ENCODE data around the gene DBH. TPM values are rescaled to one million over a fixed set of nuclear protein-coding genes. Genes with fewer than 3 reads are reported as not detected.

DBH gene
- total RNA-seq, 1 experiment from 2014 or later, result not detected

DNA sequence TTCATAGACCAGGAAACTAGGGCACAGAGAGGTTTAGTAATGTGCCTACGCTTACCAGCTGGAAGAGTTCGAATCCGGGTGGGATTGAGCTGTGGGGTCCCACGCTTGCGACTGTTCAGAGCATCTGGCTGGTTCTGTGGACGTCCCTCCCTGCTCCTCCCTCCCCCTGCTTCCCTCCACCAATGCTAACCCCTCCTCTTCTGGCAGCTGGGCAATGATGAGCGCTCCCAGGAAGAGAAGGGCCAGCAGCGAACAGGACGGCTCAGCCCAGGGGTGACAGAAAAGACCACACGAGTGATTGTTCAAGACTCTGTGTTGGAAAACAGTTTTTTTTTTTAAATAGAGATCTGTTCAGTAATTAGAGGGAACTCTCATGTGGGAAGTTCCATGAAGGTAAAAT, 33.9 kb upstream of the DBH start:
- BruUV-seq (replicated peaks), result no TSS peak
- ChIA-PET POLR2A (no interaction called here), CTCF (no interaction called here), RAD21 (ENCODE audit: low non-redundant PET in 1 of 2, low total read pairs in 2 of 2, uncharacterized antibody in 2 of 2, unreplicated experiment in 2 of 2) (no interaction called here)
- no peaks in the 10 kb centered on the region for H4K20me1 ChIP-seq (ENCODE audit: insufficient read depth)
- H3K9me2 ChIP-seq (ENCODE audit: insufficient read depth), result no peaks in the 10 kb centered on the region
- H2AFZ ChIP-seq (ENCODE audit: low read depth, low read length, poor library complexity, severe bottlenecking), result no peak overlapping the region
- H3K9ac ChIP-seq (ENCODE audit: low read length), result no peak overlapping the region
- ATAC-seq (no peak), DNase-seq (ENCODE audit: low read depth, low spot score) (no peak)
- H3K36me3 ChIP-seq (ENCODE audit: control insufficient read depth in 1 of 2, insufficient read depth in 2 of 2, low read length in 2 of 2), result no peaks in the 10 kb centered on the region
- H3K9me3 ChIP-seq (ENCODE audit: control insufficient read depth in 1 of 2, insufficient read depth in 1 of 2, low read depth in 1 of 2, low read length in 2 of 2), result peaks cover under 1 to 4% of the 10 kb centered on the region in 2 experiments; a peak in 2 of 4 replicates
- intact Hi-C loops (cut with micrococcal nuclease), result no loop called here
- H3K27ac ChIP-seq (ENCODE audit: low read depth, low read length), result no peak overlapping the region
- H3K27me3 ChIP-seq (ENCODE audit: insufficient read depth, low read length), result peaks cover 16% of the 10 kb centered on the region
- no peak overlapping the region for H3K4me2 ChIP-seq (ENCODE audit: low read length)
- no peak overlapping the region for H3K4me3 ChIP-seq (replicated peaks in 1 of 2; ENCODE audit: low read depth in 1 of 2, low read length in 2 of 2)
- H3K79me2 ChIP-seq (ENCODE audit: insufficient read depth, low read length), result no peaks in the 10 kb centered on the region
- H3K4me1 ChIP-seq (ENCODE audit: control insufficient read depth in 1 of 2, insufficient read depth in 2 of 2, low read length in 2 of 2), result no peaks in the 10 kb centered on the region
- no peak for TF ChIP-seq ZFX (IDR thresholded peaks at IDR 0.05)
- no peak for TF ChIP-seq ATF3 (IDR thresholded peaks at IDR 0.05)
- TF ChIP-seq CBX3 (IDR thresholded peaks at IDR 0.05; ENCODE audit: low read depth), result no peak
- TF ChIP-seq RAD21 (IDR thresholded peaks at IDR 0.05; ENCODE audit: low read depth), result no peak
- TF ChIP-seq SRF (IDR thresholded peaks at IDR 0.05; ENCODE audit: low read depth), result no peak
- no peak for TF ChIP-seq FOSL1 (IDR thresholded peaks at IDR 0.05; ENCODE audit: low read depth)
- TF ChIP-seq CTCF (IDR thresholded peaks at IDR 0.05 in 2 of 3, conservative IDR thresholded peaks at IDR 0.05 in 1 of 3; ENCODE audit: borderline replicate concordance in 1 of 3, insufficient read depth in 1 of 3, low read depth in 2 of 3, low read length in 2 of 3), result no peak
- no peak for TF ChIP-seq EZH2phosphoT487 (IDR thresholded peaks at IDR 0.05; ENCODE audit: borderline replicate concordance)
- TF ChIP-seq, protein P1, sequence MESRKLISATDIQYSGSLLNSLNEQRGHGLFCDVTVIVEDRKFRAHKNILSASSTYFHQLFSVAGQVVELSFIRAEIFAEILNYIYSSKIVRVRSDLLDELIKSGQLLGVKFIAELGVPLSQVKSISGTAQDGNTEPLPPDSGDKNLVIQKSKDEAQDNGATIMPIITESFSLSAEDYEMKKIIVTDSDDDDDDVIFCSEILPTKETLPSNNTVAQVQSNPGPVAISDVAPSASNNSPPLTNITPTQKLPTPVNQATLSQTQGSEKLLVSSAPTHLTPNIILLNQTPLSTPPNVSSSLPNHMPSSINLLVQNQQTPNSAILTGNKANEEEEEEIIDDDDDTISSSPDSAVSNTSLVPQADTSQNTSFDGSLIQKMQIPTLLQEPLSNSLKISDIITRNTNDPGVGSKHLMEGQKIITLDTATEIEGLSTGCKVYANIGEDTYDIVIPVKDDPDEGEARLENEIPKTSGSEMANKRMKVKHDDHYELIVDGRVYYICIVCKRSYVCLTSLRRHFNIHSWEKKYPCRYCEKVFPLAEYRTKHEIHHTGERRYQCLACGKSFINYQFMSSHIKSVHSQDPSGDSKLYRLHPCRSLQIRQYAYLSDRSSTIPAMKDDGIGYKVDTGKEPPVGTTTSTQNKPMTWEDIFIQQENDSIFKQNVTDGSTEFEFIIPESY (IDR thresholded peaks at IDR 0.05; ENCODE audit: extremely low read depth, insufficient replicate concordance, low read length), result no peak
- no peak for TF ChIP-seq JUND (IDR thresholded peaks at IDR 0.05)
- TF ChIP-seq POLR2AphosphoS5 (IDR thresholded peaks at IDR 0.05; ENCODE audit: low read depth, low read length), result no peak
- TF ChIP-seq EZH2 (IDR thresholded peaks at IDR 0.05), result no peak
- TF ChIP-seq POLR2A (IDR thresholded peaks at IDR 0.05; ENCODE audit: borderline replicate concordance, extremely low read depth, insufficient read depth, insufficient read length), result no peak
- no peak for TF ChIP-seq EGR1 (IDR thresholded peaks at IDR 0.05; ENCODE audit: low read depth)
- TF ChIP-seq CEBPB (IDR thresholded peaks at IDR 0.05; ENCODE audit: low read depth), result no peak
- TF ChIP-seq, protein P2, sequence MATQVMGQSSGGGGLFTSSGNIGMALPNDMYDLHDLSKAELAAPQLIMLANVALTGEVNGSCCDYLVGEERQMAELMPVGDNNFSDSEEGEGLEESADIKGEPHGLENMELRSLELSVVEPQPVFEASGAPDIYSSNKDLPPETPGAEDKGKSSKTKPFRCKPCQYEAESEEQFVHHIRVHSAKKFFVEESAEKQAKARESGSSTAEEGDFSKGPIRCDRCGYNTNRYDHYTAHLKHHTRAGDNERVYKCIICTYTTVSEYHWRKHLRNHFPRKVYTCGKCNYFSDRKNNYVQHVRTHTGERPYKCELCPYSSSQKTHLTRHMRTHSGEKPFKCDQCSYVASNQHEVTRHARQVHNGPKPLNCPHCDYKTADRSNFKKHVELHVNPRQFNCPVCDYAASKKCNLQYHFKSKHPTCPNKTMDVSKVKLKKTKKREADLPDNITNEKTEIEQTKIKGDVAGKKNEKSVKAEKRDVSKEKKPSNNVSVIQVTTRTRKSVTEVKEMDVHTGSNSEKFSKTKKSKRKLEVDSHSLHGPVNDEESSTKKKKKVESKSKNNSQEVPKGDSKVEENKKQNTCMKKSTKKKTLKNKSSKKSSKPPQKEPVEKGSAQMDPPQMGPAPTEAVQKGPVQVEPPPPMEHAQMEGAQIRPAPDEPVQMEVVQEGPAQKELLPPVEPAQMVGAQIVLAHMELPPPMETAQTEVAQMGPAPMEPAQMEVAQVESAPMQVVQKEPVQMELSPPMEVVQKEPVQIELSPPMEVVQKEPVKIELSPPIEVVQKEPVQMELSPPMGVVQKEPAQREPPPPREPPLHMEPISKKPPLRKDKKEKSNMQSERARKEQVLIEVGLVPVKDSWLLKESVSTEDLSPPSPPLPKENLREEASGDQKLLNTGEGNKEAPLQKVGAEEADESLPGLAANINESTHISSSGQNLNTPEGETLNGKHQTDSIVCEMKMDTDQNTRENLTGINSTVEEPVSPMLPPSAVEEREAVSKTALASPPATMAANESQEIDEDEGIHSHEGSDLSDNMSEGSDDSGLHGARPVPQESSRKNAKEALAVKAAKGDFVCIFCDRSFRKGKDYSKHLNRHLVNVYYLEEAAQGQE (IDR thresholded peaks at IDR 0.05; ENCODE audit: low read depth), result no peak
- no peak for TF ChIP-seq ELF1 (IDR thresholded peaks at IDR 0.05; ENCODE audit: borderline replicate concordance, low read depth)
- no peak for TF ChIP-seq SIN3A (IDR thresholded peaks at IDR 0.05; ENCODE audit: low read depth)
- TF ChIP-seq ZNF274 (IDR thresholded peaks at IDR 0.05; ENCODE audit: low read depth, low read length), result no peak
